Measurements from ENCODE around the gene MACROD2.

DNA sequence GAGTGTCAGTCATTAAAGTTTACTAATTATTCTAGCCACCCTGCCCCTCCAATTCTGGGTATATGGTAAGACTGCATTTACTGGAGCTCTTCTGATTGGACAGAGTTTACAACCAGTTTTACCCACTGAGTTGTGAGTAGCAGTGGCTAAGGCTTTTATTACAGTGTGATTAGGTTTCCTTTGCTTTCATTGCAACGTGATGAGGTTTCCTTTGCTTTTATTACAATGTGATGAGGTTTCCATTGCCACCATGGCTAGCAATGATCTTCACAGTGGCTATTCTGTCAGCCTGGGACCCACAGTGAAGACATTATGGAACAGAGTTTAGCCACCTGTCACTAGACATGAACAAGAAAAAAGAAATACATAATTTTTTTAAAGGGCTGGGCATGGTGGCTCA is 1052.3 kb downstream of the MACROD2 start:
- TF ChIP-seq, protein P1, sequence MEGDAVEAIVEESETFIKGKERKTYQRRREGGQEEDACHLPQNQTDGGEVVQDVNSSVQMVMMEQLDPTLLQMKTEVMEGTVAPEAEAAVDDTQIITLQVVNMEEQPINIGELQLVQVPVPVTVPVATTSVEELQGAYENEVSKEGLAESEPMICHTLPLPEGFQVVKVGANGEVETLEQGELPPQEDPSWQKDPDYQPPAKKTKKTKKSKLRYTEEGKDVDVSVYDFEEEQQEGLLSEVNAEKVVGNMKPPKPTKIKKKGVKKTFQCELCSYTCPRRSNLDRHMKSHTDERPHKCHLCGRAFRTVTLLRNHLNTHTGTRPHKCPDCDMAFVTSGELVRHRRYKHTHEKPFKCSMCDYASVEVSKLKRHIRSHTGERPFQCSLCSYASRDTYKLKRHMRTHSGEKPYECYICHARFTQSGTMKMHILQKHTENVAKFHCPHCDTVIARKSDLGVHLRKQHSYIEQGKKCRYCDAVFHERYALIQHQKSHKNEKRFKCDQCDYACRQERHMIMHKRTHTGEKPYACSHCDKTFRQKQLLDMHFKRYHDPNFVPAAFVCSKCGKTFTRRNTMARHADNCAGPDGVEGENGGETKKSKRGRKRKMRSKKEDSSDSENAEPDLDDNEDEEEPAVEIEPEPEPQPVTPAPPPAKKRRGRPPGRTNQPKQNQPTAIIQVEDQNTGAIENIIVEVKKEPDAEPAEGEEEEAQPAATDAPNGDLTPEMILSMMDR (IDR thresholded peaks at IDR 0.05): no peak
- no peak for TF ChIP-seq POLR2AphosphoS5 (IDR thresholded peaks at IDR 0.05)
